ENCODE measurements around the gene DAPK2. TPM values are rescaled to one million over a fixed set of nuclear protein-coding genes. Genes with fewer than 3 reads are reported as not detected.

DAPK2 gene
- total RNA-seq, 1 donor from 2014 or later = 2.4 TPM

DNA sequence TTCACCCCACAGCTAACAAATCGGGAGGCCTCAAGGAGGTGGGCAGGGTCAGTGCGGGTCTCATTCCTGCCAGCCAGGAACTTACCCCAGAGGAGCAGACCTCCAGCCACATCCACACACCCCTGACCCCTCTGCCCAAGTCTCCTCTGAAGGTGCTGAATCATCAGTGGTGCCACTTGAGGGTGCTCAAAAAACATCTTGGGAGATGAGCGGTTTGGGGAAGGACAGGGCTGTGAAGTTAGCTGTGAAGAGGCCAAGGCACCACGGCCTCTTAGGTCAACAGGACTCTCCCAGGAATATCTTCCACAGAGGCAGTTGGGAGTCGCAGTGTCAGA is 1.2 kb downstream of the DAPK2 start:
- H3K36me3 ChIP-seq = no peaks in the 10 kb centered on the region
- no peak for TF ChIP-seq CTCF (IDR thresholded peaks at IDR 0.05)
- peak overlapping the region in 1 of 2 donors; percentile 78 for H3K4me3 ChIP-seq
- H3K9me3 ChIP-seq = no peaks in the 10 kb centered on the region
- no peak overlapping the region for H3K27ac ChIP-seq
- intact Hi-C loops (cut with DNase I) = loop anchor here (5.0 kb wide), 3 partner anchors 98 to 293 kb away; partner anchors contain the start of gene HERC1
- H3K27me3 ChIP-seq = no peaks in the 10 kb centered on the region
- DNase-seq (ENCODE audit: low spot score in 2 of 2) = no peak
- H3K4me1 ChIP-seq = peaks cover 0 to 8% of the 10 kb centered on the region in 2 donors

- no peak overlapping the region for H3K27ac ChIP-seq
- peaks cover 0 to 8% of the 10 kb centered on the region in 2 donors for H3K4me1 ChIP-seq
- TF ChIP-seq CTCF (IDR thresholded peaks at IDR 0.05) = no peak
- H3K9me3 ChIP-seq = no peaks in the 10 kb centered on the region
- no peaks in the 10 kb centered on the region for H3K27me3 ChIP-seq
- H3K4me3 ChIP-seq = no peak overlapping the region
- intact Hi-C loops (cut with DNase I) = loop anchor here (5.0 kb wide), 3 partner anchors 97 to 292 kb away; partner anchors contain the start of gene HERC1
- no peaks in the 10 kb centered on the region for H3K36me3 ChIP-seq
- no peak for DNase-seq (ENCODE audit: low spot score in 2 of 2)
Measured at GRCh38 chr15:64044300-64045100, 1.8 kb downstream of the DAPK2 start.

DNA sequence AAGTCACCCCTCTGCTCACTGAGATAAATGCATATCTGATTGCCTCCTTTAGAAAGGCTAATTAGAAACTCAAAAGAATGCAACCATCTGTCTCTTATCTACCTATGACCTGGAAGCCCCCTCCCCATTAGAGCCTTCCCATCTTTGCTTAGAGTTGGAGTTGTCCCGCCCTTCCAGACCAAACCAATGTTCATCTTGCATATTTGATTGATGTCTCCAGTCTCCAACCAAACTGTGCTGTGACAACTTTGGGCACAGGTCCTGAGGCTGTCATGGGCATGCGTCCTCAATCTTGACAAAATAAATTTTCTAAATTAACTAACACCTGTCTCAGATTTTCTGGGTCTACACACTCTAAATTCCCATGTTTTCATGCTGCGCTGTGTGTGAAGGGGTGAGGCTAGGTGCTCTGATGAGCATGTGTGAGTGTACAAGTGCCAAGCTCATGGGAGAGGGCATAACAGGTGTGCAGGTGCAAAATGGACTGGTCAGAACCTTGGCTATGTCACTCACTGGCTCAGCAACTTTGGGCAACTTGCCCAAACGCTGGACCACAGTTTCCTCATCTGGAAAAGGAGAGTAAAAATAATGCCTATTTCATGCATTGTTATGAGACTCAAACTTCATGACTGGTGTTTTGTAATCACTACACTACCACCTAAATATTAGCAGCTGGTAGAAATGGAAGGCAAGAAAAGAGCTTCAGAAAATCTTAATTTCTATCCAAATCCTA is 7.2 kb downstream of the DAPK2 start:
- intact Hi-C loops (cut with DNase I) = no loop called here
- H3K4me1 ChIP-seq = no peaks in the 10 kb centered on the region
- no peak for DNase-seq (ENCODE audit: low spot score in 2 of 2)
- H3K27me3 ChIP-seq = no peaks in the 10 kb centered on the region
- no peak overlapping the region for H3K4me3 ChIP-seq
- H3K27ac ChIP-seq = no peak overlapping the region
- H3K36me3 ChIP-seq = no peaks in the 10 kb centered on the region
- H3K9me3 ChIP-seq = no peaks in the 10 kb centered on the region
- TF ChIP-seq CTCF (IDR thresholded peaks at IDR 0.05) = no peak

DNA sequence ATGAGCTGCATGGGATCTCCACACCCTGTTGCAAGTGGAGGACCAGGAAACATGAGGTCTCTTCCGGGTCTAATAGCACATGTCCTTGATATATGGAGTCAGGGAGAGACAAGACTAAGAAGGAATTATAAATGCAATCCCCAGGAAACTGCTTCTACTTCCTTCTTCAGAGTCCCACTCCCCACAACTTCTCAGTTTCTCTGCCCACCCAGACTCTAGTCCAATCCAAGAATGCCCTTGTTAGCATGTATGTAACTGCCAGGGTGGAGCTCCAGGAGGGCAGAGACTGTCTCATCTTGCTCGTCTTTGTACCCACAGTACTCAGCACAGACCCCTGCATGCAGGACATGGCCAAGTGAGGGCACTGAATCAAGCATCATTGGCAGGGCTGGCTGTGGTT is 8.3 kb downstream of the DAPK2 start:
- intact Hi-C loops (cut with DNase I) = no loop called here
- no peak overlapping the region for H3K4me3 ChIP-seq
- no peak overlapping the region for H3K27ac ChIP-seq
- DNase-seq (ENCODE audit: low spot score in 2 of 2) = no peak
- no peak for TF ChIP-seq CTCF (IDR thresholded peaks at IDR 0.05)
- no peaks in the 10 kb centered on the region for H3K27me3 ChIP-seq
- H3K9me3 ChIP-seq = no peaks in the 10 kb centered on the region
- no peaks in the 10 kb centered on the region for H3K4me1 ChIP-seq
- H3K36me3 ChIP-seq = no peaks in the 10 kb centered on the region

DNA sequence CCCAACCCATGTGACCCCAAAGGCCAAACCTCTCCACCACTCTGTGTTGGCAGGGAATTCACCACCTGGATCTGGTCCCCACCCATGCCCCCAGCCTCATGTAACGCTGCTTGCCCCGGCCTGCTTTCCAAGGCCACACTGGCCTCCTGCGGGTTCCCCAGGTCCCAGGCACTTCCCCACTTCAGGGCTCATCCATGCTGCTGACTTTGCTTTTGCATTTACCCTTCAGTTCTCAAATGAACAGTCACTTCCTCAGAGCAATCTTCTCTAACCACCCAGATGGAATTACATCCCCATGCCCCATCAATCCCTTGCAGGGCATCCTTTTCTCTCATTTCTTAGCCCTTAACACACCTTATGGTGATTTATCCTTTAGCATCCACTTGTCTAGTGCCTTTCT is 9.2 kb downstream of the DAPK2 start:
- Histone ChIP-seq H3K36me3 (no peaks in the 10 kb centered on the region), H3K9me3 (no peaks in the 10 kb centered on the region), H3K27me3 (no peaks in the 10 kb centered on the region), H3K4me3 (no peak overlapping the region), H3K27ac (no peak overlapping the region), H3K4me1 (no peaks in the 10 kb centered on the region)
- TF ChIP-seq CTCF (IDR thresholded peaks at IDR 0.05) = no peak
- intact Hi-C loops (cut with DNase I) = no loop called here
- no peak for DNase-seq (ENCODE audit: low spot score in 2 of 2)

All from ascending aorta (tissue), 2 donors.